ENCODE measurements around the gene SH2B3.

DNA sequence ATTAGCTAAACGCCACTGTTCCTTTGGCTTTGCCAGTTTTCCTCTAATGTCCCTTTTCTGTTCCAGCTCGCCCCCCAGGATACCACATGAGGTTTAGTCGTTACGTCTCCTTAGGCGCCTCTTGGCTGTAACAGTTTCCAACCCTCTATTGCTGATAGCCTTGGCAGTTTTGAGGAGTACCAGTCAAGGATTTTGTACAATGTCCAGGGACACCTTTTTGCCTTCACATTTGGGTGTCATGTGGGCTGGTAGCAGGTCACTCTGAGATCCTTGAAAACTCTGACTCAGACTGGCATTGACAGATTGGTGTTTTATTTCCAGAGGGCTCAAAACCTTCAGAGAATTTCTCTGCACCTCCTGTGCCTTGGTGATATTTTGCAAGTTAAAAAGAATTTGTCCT, 14.1 kb downstream of the SH2B3 start:
- TF ChIP-seq, protein P1, sequence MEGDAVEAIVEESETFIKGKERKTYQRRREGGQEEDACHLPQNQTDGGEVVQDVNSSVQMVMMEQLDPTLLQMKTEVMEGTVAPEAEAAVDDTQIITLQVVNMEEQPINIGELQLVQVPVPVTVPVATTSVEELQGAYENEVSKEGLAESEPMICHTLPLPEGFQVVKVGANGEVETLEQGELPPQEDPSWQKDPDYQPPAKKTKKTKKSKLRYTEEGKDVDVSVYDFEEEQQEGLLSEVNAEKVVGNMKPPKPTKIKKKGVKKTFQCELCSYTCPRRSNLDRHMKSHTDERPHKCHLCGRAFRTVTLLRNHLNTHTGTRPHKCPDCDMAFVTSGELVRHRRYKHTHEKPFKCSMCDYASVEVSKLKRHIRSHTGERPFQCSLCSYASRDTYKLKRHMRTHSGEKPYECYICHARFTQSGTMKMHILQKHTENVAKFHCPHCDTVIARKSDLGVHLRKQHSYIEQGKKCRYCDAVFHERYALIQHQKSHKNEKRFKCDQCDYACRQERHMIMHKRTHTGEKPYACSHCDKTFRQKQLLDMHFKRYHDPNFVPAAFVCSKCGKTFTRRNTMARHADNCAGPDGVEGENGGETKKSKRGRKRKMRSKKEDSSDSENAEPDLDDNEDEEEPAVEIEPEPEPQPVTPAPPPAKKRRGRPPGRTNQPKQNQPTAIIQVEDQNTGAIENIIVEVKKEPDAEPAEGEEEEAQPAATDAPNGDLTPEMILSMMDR (IDR thresholded peaks at IDR 0.05): no peak
- no peak for TF ChIP-seq POLR2A (IDR thresholded peaks at IDR 0.05; ENCODE audit: low read depth)

Data from esophagus muscularis mucosa (tissue), 3 donors.